Psoas muscle (tissue), 8 donors: ENCODE results near the gene ANKRD60. TPM values are rescaled to one million over a fixed set of nuclear protein-coding genes. Genes with fewer than 3 reads are reported as not detected.

Experiments used
- ATAC-seq, 4 donors: fragments of 200-7000 bp; cut with Tn5 transposase; one replicate each; pipeline ENCODE4 v1.9.1; 2020; ENCODE audit warnings: moderate library complexity in 3 of 4, mild to moderate bottlenecking in 2 of 4
- DNase-seq, 2 donors: peaks; one replicate each; pipeline ENCODE4 v3.0.0-alpha.2; 2020
- H3K27ac ChIP-seq: fragments of 200-600 bp; one replicate; pipeline ENCODE4 v1.8.0; 2022
- H3K27me3 ChIP-seq, 3 donors: fragments of 200-600 bp in 1 of 3; one replicate each; pipeline versions ENCODE4 v1.6.1 to v1.8.0; 2013 to 2022; ENCODE audit warnings: low read length in 2 of 3, mild to moderate bottlenecking in 2 of 3, moderate library complexity in 1 of 3; ENCODE audit not compliant: insufficient read depth in 3 of 3
- H3K36me3 ChIP-seq, 2 donors: fragments of 200-600 bp in 1 of 2; one replicate each; pipeline versions ENCODE4 v1.6.1 to v1.8.0; 2013 to 2022; ENCODE audit warnings: low read depth in 1 of 2, mild to moderate bottlenecking in 1 of 2, moderate library complexity in 1 of 2; ENCODE audit not compliant: insufficient read depth in 1 of 2
- H3K4me1 ChIP-seq: fragments of 200-600 bp; one replicate; pipeline ENCODE4 v1.8.0; 2022
- H3K4me3 ChIP-seq: fragments of 200-600 bp; one replicate; pipeline ENCODE4 v1.8.0; 2022; ENCODE audit warnings: mild to moderate bottlenecking
- H3K9me3 ChIP-seq: fragments of 200-600 bp; one replicate; pipeline ENCODE4 v1.8.0; 2022
- CTCF ChIP-seq: fragments of 200-600 bp; IDR thresholded peaks from one replicate; pipeline ENCODE4 v1.8.0; 2022; ENCODE audit warnings: antibody characterized with exemption
- WGBS, 3 donors: extraction: QIAGEN DNeasy Blood & Tissue Kit; methylation state at CpG; one replicate each; pipeline versions ENCODE4 v1.1.6 to v1.1.7; 2013; 5-methylcytosine and 5-hydroxymethylcytosine counted together
- intact Hi-C, 2 donors: fragments of 100-400 bp; cut with DNase I; formaldehyde crosslinking; loops; one replicate each; pipeline versions ENCODE4 v1.11.0 to v1.14.2; 2022
- polyA plus RNA-seq, 3 donors: library from polyadenylated mRNA; stranded (reverse); fragments of 200-250 nt; gene quantifications; one replicate each; pipeline ENCODE4 v1.2.3, GENCODE V29; 2013
- total RNA-seq, 4 donors: library from RNA; stranded (reverse); fragmentation: NEBNext Ultra II Directional in 2 of 4; extraction: Animal tissue kit (Norgen Biotek cat#: 25700) in 2 of 4; gene quantifications; one replicate each; pipeline versions ENCODE4 v1.2.1 to v1.2.4, GENCODE V29; 2021 to 2023
- donor health status: healthy with polysubstance abuse.
- donor health status: DM: no; HTN: no; CAD: no; lungs with moderate emphysema.
- donor health status: Bipolar disorder and iron deficiency.
- donor health status: healthy.
- donor health status: DM: yes; HTN: yes; CAD: no.
- donor health status: DM: no; HTN: no; CAD: no.
- donor health status: DM: no; HTN: no; CAD: no.
- donor health status: DM: yes; HTN: yes; CAD: no.

The ANKRD60 gene
- total and polyA plus RNA-seq, 7 donors = not detected

GRCh38 chr20:58228103-58228483, 360 bp downstream of the ANKRD60 start:
- intact Hi-C loops = no loop called here
- H3K27me3 ChIP-seq = peaks cover 0 to 62% (median 14%) of the 10 kb centered on the region in 3 donors
- H3K4me3 ChIP-seq = no peak overlapping the region
- no peak for TF ChIP-seq CTCF
- ATAC-seq = no peak
- no peak overlapping the region for H3K27ac ChIP-seq
- WGBS, 3 donors = 7 to 15% (median 11%) methylated on average over 24 to 29 of the region's 29 CpGs
- no peaks in the 10 kb centered on the region for H3K9me3 ChIP-seq
- peaks cover 0 to 11% of the 10 kb centered on the region in 2 donors for H3K36me3 ChIP-seq
- H3K4me1 ChIP-seq = peaks cover 4% of the 10 kb centered on the region
- DNase-seq = no peak

DNA sequence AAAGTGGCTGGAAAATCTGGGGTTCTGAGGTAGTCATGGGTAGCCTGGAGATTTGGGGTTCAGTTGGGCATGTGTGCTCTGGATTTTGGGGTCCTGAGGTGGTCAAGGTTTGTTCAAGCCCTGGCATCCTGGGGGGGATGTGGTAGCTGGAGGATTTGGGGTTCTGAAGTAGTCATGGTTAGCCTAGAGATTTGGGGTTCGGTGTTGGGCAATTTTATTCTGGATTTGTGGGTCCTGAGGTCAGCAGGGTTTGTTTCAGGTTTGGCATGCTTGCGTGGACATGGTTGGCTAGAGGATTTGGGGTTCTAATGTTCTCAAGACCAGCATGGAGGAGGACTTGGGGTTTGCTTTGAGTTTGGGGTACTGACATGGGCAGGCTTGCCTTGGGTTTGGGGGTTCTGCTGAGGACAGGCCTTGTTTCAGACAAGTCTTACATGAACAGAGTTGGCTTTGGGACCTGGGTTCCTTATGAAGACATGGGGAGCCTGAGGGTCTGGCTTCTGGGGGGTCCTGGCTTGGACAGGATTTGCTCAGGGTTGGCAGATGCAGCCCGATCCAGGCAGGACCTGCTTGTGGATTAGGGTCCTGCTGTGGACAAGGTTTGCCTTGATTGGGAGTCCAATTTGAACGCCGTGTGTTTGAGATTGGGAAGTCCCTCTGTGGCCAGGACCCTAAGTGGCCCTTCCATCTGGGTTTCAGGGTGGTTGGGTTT, 906 bp downstream of the ANKRD60 start:
- Histone ChIP-seq H3K4me1 (peaks cover 4% of the 10 kb centered on the region), H3K4me3 (no peak overlapping the region), H3K27me3 (peaks cover 0 to 68% (median 14%) of the 10 kb centered on the region in 3 donors), H3K27ac (no peak overlapping the region), H3K9me3 (no peaks in the 10 kb centered on the region), H3K36me3 (peaks cover 0 to 6% of the 10 kb centered on the region in 2 donors)
- WGBS, 3 donors = 85 to 90% (median 89%) methylated on average over 5 of the region's 5 CpGs
- TF ChIP-seq CTCF = no peak
- ATAC-seq (no peak), DNase-seq (no peak)
- intact Hi-C loops = no loop called here

GRCh38 chr20:58225452-58226200, 2.8 kb downstream of the ANKRD60 start:
- ATAC-seq (no peak), DNase-seq (no peak)
- TF ChIP-seq CTCF = no peak
- Histone ChIP-seq H3K27me3 (peaks cover 0 to 85% (median 18%) of the 10 kb centered on the region in 3 donors), H3K9me3 (no peaks in the 10 kb centered on the region), H3K4me3 (no peak overlapping the region), H3K36me3 (no peaks in the 10 kb centered on the region), H3K27ac (no peak overlapping the region), H3K4me1 (peaks cover 4% of the 10 kb centered on the region)
- intact Hi-C loops = no loop called here
- WGBS, 3 donors = 47 to 50% (median 47%) methylated on average over 15 of the region's 15 CpGs

DNA sequence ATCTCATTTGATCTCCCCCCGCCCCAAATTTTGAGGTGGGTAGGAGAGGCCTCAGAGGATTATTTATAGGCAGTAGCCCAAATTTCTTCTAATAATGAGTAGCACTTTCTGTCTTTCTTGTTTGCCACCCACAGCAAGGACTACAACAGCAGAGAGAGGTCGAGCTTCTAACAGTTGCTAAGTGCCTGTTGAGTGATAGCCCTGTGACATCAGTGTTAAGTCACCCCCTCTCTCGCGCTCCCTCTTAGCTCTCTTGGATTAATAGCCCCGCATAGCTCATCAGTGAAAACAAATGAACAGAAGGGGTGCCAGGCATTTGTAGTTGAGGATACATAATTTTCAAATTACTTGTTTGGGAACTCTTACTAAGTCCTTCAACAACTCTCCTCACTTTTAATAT, 3.5 kb downstream of the ANKRD60 start:
- Histone ChIP-seq H3K4me1 (peaks cover 4% of the 10 kb centered on the region), H3K4me3 (no peak overlapping the region), H3K27ac (no peak overlapping the region), H3K9me3 (no peaks in the 10 kb centered on the region), H3K36me3 (no peaks in the 10 kb centered on the region), H3K27me3 (peaks cover 0 to 91% (median 19%) of the 10 kb centered on the region in 3 donors)
- ATAC-seq (no peak), DNase-seq (no peak)
- WGBS, 3 donors = 34 to 35% (median 35%) methylated on average over 5 of the region's 5 CpGs
- intact Hi-C loops = no loop called here
- no peak for TF ChIP-seq CTCF
